ENCODE measurements around the gene SLC38A4.

GRCh38 chr12:46794593-46795190 is 31.1 kb downstream of the SLC38A4 start:
- TF ChIP-seq HMG20B (CRISPR knock-in tag; IDR thresholded peaks at IDR 0.05) = no peak
- TF ChIP-seq ZNF232 (CRISPR knock-in tag; IDR thresholded peaks at IDR 0.05) = no peak
- TF ChIP-seq SMAD1 (IDR thresholded peaks at IDR 0.05; ENCODE audit: low read depth, low read length, partially characterized antibody) = no peak
- no peak for TF ChIP-seq POLR2A (conservative IDR thresholded peaks at IDR 0.05)
- TF ChIP-seq ELF1 (tag; IDR thresholded peaks at IDR 0.05) = no peak
